GM18873 (cell line): ENCODE results near the gene DDX47.
"Not testable (repeated sequence)": the region's sequence is repeated elsewhere in the genome, so short reads cannot be mapped to it uniquely, and the experiment has no call there.

Experiments
- ATAC-seq: cut with Tn5 transposase; IDR thresholded peaks from one replicate; pipeline ENCODE4 v1.9.1; 2021; ENCODE audit warnings: mild to moderate bottlenecking, moderate library complexity, moderate number of reproducible peaks; ENCODE audit not compliant: unreplicated experiment, low FRiP score

DDX47 gene

GRCh38 chr12:12819752-12820311 lies 6.7 kb downstream of the DDX47 start:
- ATAC-seq: no peak

DNA sequence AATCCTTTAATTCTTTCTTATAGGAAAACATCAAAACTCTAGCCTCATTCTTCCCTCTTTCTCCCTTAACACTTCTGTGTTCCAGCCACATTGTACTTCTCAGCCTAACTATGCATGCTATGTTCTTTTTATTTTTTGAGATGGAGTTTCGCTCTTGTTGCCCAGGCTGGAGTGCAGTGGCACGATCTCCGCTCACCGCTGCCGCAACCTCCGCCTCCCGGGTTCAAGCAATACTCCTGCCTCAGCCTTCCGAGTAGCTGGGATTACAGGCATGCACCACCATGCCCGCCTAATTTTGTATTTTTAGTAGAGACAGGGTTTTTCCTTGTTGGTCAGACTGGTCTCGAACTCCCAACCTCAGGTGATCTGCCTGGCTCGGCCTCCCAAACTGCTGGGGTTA lies 7.2 kb downstream of the DDX47 start:
- not testable (repeated sequence) for ATAC-seq

DNA sequence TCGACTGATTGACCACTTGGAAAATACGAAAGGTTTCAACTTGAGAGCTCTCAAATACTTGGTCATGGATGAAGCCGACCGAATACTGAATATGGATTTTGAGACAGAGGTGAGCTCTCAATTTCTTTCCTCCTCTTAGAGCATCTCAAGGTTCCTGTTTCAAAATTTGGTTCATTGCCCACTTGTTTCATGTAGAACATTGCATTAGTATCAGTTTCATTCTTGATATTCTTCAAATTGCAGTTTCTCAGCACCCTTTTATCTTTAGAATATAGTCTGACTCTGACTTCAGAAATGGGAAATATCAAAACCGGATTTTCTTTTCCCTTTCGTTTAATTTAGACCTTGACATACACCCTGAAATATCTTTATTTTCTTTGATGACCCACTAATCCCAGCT lies 8.8 kb downstream of the DDX47 start:
- peak; percentile 56 for ATAC-seq

DNA sequence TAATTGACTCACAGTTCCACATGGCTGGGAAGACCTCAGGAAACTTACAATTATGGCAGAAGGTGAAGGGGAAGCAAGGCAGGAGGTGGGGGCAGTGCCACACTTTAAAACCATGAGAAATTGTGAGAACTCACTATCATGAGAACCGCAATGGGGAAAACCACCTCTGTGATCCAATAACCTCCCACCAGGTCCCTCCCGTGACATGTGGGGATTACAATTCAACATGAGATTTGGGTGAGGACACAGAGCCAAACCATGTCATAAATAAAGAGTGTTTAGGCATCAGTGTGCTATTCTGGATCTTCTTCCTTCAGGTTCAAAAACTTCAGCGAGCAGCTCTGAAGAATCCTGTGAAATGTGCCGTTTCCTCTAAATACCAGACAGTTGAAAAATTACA lies 9.7 kb downstream of the DDX47 start:
- no peak for ATAC-seq

- ATAC-seq: no peak
Measured at GRCh38 chr12:12823300-12823699, 10.2 kb downstream of the DDX47 start.

- ATAC-seq: no peak
Measured at GRCh38 chr12:12823811-12824210, 10.7 kb downstream of the DDX47 start.

GRCh38 chr12:12835378-12836146 lies 22.4 kb downstream of the DDX47 start:
- no peak for ATAC-seq

DNA sequence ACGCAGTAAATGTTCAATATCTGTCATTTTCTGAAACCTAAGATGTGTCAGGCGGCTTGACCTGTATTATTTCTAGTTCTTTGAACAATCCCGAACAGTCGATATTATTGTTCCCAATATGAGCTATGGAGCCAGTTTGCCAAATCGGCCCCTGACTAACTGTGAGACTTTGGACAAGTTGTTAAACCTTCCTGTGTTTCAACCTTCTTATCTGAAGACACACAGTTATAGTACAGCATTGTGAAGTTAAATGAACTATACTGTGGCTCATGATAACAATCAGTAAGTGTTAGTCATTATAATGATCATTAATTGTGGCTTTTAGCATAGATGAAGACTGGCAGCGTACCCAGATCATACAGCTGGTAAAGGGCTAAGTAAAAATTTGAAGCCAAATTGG lies 23.4 kb downstream of the DDX47 start:
- ATAC-seq: no peak

- no peak for ATAC-seq
Measured at GRCh38 chr12:12837025-12837812, 24.1 kb downstream of the DDX47 start.

DNA sequence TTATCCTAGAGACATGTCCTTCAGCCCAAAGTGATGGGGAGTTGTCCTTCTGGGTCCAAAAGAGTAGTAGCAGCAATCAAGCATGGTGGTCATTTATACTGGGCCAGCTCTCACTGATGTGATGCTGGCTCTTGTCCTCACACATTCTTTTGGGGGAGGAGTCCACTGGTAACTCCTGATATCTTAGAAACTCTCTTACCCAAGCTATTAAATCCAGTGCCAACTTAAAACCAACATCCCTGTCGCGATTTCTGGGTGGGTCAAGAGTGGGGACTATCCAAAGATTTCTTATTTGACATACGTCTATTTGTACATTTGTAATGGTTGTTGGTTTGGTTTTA lies 24.6 kb downstream of the DDX47 start:
- no peak for ATAC-seq

DNA sequence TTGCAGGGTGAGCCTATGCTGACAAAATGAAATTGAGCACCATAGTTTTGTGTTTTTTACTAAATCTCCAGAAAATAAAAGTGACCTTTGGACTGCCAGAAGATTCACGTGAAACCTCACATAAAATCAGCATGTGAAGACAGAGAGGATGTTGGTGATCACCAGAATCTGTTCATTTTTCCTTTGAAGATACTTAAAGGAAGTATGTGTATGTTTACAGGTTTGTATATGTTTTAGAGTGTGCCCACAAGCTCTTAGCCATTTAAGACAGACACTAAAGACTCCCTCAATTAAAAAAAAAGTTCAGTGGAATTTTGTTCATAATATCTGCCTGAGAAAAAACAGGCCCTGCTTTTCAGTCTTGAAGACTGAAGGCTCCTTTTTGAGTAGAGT lies 25.9 kb downstream of the DDX47 start:
- ATAC-seq: no peak

DNA sequence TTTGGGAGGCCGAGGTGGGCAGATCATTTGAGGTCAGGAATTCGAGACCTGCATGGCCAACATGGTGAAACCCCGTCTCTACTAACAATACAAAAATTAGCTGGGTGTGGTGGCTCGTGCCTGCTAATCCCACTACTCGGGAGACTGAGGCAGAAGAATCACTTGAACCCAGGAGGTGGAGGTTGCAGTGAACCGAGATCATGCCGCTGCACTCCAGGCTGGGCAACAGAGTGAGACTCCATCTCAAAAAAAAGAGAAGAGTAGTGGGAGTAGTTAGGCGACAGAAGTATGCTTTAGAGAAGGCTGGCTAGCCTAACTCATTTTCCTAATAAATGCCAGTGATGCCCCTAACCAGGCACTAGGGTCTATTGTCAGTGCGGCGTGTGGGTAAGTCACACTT lies 26.3 kb downstream of the DDX47 start:
- not testable (repeated sequence) for ATAC-seq

DNA sequence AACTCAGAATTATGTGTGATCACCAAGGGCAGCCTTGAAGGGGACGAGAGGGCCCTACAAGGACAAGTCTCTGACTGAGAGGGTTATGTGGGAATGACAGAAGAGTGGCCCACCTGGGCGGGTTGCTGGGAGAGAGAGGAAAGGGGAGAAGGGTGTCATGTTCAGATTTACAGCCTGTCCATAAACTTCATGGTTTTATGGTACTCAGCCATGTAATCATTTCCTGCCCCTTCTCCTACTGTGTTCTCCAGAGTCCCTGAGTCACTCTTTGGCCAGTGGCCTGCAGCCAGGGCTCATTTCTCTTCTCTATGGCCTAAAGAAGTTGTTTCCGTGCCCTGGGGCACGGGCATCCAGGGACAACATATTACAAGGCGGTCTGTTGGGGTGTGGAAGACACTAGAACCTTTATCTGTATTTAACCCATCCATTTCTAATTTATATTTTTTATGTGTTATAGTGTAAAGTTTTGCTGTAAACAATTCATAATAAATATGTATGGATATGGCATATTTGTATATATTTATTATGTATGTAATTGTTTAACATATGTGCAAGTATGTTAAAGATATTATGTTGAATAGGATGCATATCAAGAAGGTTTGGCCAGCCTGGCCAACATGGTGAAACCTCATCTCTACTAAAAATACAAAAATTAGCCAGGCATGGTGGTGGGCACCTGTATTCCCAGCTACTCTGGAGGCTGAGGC lies 26.9 kb downstream of the DDX47 start:
- ATAC-seq: no peak

GRCh38 chr12:12840580-12840899 lies 27.4 kb downstream of the DDX47 start:
- no peak for ATAC-seq

DNA sequence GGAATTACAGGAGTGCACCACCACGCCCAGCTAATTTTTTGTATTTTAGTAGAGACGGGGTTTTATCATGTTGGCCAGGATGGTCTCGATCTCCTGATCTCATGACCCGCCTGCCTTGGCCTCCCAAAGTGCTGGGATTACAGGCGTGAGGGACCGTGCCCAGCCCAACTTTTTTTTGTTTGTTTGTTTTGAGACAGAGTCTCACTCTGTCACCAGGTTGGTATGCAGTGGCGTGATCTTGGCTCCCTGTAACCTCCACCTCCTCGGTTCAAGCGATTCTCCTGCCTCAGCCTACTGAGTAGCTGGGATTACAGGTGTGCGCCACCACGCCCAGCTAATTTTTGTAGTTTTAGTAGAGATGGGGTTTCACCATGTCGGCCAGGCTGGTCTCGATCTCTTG lies 28.3 kb downstream of the DDX47 start:
- ATAC-seq: not testable (repeated sequence)

DNA sequence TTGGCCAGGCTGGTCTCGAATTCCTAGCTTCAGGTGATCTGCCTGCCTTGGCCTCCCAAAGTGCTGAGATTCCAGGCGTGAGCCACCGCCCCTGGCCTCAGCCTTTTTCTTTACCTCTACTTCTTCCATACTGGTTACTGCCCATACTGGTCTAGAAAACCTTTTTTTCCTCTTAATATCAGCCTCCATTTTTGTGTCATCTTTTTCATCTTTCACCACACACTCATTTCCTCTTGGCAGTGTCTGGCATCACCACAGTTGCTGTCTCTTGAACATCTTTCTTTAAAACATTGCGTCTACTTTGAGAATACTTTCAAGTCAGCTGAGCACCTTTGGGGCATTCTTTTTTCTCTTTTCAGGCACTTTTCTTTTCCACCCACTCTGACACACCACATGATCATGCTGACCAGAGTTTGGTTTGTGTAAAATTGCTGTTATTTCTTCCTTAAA lies 32.7 kb downstream of the DDX47 start:
- ATAC-seq: no peak

GRCh38 chr12:12846780-12847179 lies 33.6 kb downstream of the DDX47 start:
- ATAC-seq: not testable (repeated sequence)

DNA sequence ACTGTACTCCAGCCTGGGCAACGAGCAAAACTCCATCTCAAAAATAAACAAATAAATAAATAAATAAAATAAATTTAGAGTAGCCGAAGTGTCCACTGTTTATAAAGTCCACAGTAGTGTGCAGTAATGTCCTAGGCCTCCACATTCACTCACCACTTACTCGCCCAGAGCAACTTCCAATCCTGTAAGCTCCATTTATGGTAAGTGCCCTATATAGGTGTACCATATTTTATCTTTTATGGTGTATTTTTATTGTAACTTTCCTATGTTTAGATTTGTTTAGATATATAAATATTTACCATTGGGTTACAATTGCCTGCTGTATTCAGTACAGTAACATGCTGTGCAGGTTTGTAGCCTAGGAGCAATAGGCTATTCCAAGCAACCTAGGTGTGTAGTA lies 40.3 kb downstream of the DDX47 start:
- ATAC-seq: no peak

DNA sequence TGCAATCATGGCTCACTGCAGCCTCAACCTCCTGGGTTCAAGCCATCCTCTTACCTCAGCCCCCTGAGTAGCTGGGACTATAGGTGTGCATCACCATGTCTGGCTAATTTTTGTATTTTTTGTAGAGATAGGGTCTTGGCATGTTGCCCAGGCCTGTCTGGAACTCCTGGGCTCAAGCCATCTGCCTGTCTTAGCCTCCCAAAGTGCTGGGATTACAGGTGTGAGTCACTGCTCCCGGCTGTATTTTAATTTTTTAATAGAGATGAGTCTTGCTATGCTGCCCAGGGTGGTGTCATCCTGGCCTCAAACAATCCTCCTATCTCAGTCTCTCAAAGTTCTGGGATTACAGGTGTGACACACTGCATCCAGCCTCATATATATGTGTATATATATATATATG lies 46.5 kb downstream of the DDX47 start:
- ATAC-seq: no peak

DNA sequence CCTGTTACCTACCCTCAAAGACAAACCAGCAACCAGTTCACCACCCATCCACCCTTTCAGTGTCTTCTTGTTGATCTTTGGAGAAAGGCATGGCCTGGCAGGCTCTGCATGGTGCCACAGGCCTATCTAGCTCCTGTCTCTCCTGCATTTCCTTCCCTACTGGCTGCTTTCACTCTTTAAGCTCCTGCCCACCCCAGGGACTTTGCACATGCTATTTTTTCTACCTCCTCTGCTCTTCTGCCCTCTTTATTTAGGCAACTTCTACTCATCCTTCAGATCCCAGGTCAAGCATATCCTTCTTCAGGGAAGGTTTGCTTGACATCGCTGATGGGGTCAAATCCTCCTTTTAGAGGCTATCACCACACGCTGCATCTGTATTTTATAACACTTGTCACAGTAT lies 51.1 kb downstream of the DDX47 start:
- ATAC-seq: no peak
